HG03432 (cell line): ENCODE data around the gene LRPAP1.

Source experiments
- ATAC-seq: cut with Tn5 transposase; IDR thresholded peaks from one replicate; pipeline ENCODE4 v1.9.1; 2021; ENCODE audit warnings: mild to moderate bottlenecking, moderate library complexity; ENCODE audit not compliant: unreplicated experiment

Gene LRPAP1

DNA sequence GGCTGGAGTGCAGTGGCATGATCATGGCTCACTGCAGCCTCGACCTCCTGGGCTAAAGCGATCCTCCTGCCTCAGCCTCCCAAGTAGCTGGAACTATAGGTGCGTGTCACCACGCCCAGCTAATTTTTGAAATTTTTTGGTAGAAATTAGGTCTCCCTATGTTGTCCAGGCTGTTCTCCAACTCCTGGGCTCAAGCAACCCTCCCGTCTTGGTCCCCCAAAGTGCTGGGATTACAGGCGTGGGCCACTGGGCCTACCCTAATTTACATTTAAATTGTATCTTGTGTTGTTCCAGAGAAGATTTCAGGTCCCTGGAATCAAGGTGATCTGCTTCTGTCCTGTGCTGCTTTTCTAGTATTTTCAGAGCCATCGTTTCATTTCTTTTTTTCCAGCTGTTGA lies 1.2 kb upstream of the LRPAP1 start:
- ATAC-seq: no peak

- ATAC-seq: no peak
Observed at GRCh38 chr4:3532751-3533422, 665 bp upstream of the LRPAP1 start.

GRCh38 chr4:3531318-3531878 lies 824 bp downstream of the LRPAP1 start:
- no peak for ATAC-seq

GRCh38 chr4:3530663-3531254 lies 1.5 kb downstream of the LRPAP1 start:
- ATAC-seq: no peak

DNA sequence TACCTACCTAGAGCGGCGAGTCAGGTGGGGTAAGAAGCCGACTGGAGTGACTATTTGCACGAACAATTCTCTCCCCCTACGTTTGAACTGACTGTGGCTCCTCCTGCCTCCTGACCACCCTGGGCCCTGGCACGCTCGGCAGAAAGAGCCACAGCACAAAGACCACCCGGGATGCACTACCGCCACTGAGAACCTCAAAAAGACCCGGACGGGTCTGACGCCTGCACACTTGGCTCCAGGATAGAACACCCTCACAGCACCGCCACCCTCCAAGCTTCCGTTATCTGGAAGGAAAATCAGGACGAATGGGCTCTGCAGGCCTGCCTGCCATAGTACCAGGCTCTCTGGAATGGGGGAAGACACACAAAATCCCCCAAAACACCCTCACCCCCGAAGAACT lies 2.2 kb downstream of the LRPAP1 start:
- no peak for ATAC-seq

DNA sequence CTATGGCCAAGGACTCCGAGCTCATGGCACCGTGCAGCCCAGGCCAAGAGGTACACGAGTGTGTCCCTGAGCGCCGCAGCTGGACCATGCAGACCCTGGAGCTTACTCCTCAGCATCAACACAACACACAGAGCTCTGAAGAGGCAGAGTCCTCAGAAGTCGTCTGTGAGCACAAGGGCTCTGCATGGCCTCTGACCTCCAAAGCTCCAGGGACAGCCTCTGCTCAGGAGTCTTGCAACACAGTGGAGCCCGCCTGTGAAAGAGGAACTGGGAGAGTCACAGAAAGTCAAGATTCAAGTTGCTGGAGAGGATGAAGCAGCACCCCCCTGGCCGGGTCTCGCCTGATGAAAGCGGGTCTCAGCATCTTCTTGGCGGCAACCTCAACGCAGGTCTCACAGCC lies 2.9 kb downstream of the LRPAP1 start:
- no peak for ATAC-seq

DNA sequence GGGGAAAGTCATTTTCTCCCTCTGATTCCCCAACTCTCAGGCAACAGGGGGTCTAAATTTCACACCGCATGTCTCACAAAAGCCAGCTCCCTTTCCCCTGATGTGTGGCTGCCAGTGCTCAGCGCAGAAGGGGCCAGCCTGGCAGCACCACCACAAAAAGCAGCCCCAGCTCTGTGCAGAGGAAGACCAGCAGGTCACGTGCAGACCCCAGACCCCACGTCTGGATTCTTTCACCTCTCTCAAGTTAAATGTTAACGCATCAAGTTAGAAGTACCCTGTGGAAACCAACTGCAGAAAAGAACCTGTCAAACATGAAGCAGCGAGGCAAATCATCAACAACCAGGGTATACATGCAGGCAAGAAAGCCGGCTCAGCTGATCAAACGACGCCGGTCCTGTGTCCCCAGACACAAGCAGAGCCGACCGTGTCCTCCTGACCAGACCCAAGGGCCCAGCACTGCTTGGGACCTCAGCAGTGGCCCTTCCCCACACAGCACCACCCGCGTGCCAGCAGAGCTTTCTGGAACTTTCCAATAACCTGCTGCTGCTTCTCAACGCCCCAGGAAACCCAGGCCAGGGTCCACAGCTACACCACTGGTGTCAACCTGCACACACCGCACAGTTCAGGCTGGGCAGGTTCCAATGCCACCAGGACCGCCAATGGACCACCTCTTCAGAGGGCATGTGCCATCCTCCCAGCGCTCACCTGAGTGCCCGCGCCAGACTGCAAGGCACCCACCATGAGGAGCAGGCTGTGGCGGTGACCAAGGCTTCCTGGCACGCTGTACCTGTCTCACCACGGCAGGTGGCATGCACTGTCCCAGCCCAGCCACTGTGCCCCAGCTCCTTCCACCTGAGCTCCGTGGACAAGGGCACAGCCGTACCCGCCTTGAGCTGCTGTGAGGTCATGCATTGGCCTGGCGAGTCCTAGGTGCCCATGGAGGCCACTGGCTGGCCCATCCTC lies 4.0 kb downstream of the LRPAP1 start:
- ATAC-seq: no peak

- no peak for ATAC-seq
Observed at GRCh38 chr4:3527101-3527913, 4.9 kb downstream of the LRPAP1 start.

DNA sequence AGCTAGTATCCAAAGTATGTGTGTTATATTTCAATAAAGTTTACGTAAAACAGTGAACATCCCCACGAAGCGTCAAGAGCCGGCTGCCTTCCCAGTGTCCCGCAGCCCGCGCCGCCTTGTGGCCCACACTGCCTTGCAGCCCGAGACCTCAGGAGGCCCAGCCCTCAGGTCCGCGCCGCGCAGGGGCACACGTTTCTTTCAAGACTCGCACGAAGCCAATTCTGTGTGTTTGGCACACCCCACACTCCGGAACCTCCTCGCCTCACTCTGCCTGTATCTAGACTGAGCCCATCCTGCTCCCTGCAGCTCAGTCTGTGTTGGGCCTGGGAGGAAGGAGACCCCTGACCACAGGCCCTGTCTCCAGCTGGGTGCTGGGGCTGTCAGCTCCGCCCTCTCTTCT lies 5.8 kb downstream of the LRPAP1 start:
- ATAC-seq: no peak

GRCh38 chr4:3525532-3526430 lies 6.4 kb downstream of the LRPAP1 start:
- no peak for ATAC-seq

DNA sequence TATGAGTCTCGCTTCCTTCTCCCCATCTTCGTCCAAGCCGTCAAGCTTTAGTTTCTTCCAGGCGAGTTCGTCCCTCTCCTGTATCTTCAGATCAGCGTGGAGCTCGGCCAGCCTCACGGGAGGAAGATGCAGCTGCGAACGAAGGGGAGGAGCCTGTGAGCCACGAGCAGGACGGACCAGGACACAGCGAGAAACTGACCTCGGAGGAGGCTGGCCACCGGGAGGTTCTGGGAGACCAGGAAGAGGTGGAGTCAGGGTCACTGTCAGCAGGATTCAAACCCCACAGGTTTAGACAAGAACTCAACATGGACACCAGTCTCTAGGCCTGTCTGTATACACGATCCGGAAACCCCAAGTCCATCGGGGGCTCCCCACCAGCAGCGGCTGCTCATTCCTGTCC lies 7.3 kb downstream of the LRPAP1 start:
- no peak for ATAC-seq

- ATAC-seq: no peak
Observed at GRCh38 chr4:3524349-3524748, 7.9 kb downstream of the LRPAP1 start.

- no peak for ATAC-seq
Observed at GRCh38 chr4:3523628-3524221, 8.5 kb downstream of the LRPAP1 start.

- ATAC-seq: no peak
Observed at GRCh38 chr4:3523146-3523627, 9.0 kb downstream of the LRPAP1 start.

DNA sequence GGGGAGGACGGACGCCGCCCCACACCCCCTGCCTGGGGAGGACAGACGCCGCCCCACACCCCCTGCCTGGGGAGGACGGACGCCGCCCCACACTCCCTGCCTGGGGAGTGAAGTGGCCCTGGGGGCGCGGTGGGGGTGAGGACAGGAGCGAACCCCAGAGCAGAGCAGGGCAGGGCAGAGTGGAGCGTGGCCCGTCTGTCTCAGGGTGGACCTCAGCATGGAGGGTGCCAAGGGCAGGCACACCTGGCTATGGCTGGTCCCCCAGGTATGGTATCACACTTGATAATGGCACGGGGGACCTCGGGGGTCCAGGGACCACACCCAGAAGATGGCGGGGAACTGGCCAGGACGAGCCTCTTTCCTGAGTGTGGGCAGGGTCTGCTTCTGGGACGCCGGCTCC lies 9.6 kb downstream of the LRPAP1 start:
- ATAC-seq: no peak

DNA sequence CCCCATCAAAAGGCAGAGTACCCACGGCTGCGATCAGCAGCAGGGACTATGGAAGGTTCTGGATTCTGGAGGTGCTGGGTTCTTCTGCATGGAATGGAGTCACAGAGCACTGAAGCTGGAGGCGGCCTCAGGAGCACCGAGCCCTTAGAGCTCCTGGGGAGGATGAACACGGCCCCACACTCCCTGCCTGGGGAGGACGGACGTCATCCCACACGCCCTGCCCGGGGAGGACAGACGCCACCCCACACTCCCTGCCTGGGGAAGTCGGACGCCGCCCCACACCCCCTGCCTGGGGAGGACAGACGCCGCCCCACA lies 9.9 kb downstream of the LRPAP1 start:
- no peak for ATAC-seq

DNA sequence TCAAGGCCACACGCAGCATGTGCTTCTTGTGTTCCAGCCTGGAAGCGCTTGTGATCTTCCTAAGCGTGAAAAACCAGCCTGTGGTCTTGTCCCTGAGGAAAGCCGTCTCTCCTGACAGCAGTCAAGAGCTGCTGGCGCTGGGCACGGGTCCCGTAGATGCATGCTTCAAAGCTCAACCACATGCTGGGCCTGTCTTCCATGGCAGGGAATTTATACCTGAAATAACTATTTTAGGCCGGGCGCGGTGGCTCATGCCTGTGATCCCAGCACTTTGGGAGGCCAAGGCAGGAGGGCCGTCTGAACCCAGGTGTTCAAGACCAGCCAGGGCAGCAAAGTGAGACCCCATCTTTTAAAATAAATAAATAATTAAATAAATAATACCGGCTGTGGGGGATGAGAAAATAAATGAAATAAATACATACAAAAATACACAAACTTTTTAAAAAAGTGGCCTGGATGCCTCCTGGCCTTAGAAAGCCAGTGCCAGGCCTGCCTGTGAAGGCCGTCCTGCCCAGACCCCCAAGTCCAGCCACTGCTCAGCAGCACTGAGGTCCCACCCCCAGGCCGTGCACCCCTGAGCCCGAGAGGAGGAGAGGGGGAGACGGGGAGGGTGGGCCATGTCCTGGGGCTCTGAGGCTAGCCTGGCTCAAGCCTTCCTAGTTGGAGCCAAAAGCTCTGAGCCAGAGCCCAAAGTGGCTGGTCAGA lies 10.4 kb downstream of the LRPAP1 start:
- ATAC-seq: no peak

- ATAC-seq: no peak
Observed at GRCh38 chr4:3520796-3521600, 11.2 kb downstream of the LRPAP1 start.
